Activated T-cell treated with anti-CD3 and anti-CD28 coated beads for 4 hours (primary cell): ENCODE results near the gene TPK1.
"Not testable (repeated sequence)": the region's sequence is repeated elsewhere in the genome, so short reads cannot be mapped to it uniquely, and the experiment has no call there.

Experiments used
- DNase-seq: peaks from one replicate; pipeline ENCODE4 v3.0.0-alpha.2; 2020

Gene TPK1

DNA sequence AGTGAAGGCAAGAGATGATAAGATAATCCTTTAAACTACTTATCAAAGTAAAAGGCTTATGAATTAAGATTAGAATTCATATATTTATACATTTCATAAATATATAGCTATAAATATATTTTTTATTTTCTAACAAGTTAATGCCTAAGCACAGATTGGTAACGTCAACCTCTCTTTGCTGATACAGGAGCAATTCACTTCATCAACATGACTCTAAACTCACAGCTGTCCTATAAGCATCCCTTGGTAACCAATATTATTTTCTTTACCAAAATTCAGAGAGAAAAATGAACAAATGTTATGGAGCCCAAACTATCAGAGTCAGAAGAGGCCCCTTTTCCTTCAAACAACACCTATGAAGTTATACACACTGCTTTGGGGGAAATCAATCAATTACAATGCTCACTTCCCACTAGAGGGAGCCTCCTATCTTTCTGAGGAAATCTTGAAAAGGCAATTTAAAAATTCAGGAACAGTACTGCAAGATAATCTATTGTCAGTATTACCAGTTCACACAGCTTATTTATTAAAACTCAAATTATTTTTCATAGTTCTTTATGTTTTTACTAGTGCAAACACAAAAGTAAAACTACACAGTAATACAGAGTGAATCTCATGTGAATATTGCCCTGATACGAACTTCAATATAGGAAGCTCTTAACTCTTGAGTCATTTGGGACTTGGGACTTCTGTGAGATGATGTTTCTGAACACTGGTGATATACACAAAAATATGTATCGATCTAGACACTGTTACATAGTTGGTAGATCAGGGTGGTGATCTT, 381.4 kb downstream of the TPK1 start:
- DNase-seq = no peak

DNA sequence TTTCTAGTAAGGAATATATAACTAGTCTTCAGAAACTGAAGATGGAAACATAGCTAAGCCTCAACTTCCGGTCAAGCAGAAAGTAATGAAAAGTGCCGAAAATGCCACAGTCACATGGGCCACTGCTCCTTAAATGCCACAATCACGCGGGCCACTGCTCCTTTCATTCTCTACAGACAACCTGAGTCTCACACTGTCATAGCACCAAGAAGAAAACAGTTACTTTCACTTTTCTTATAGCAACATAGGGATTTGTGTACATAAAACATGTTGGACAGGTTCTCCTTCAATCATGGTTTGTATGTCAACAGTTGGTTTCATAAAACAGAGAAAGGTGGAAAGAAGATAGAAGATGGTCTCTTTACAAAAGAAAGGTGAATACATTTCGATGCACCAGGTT, 383.8 kb downstream of the TPK1 start:
- DNase-seq = no peak

DNA sequence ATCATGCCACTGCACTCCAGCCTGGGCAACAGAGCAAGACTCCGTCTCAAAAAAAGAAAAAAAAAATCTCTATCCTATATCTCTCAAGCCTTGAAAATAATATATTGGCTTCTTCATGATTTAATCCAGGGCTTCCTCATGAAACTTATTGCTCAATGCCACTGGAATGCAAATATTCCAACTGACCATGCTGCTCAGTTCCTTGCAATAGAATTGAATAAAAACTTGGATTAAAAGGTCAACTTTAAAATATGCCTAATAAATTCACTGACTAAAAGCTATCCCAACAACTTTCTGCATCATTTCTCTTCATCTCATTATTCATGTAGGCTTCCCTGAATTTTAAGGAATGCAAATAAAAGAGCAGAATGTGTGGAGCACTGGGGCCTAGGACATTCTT, 390.3 kb downstream of the TPK1 start:
- no peak for DNase-seq

DNA sequence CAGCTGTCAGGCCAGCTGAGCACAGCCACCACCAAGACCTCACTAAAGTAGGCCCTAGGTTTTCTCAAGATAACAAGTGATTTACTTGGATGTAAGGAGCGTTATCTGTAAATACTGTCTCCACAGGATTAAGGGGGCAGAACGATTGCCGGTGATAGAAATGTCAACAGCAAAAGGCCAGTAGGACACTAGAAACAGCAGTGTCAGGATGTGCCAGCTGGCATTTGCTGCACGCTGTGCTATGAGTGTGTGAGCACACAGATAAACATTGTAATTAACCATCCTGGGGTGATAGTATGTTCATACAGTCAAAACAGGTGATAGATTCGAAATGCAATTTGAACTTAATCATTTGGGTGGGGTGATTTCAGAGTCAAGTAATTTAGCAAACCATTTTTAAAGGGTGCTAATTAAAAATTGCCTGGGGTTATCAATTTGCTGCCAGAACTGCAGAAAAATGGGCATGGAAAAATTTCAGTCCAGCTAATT, 396.1 kb downstream of the TPK1 start:
- no peak for DNase-seq

DNA sequence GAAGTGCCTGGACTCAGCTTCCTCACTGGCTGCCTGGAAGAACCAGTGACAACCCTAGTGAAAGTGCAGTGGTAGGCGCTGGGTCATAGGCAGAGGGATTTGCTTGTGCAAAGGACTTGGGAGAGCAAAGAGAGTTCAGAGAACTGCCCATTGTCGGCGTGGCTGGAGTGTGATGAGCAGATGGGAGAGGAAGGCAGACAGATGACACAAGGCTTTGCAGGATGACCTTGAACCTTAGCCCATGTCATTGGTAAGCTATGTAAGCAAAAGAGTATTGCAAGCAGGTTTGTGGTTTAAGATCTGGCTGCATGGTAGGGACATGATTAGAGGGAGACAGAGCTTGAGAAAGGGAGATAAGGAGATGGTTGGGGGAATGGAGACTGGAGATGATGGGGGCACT, 397.1 kb downstream of the TPK1 start:
- no peak for DNase-seq

DNA sequence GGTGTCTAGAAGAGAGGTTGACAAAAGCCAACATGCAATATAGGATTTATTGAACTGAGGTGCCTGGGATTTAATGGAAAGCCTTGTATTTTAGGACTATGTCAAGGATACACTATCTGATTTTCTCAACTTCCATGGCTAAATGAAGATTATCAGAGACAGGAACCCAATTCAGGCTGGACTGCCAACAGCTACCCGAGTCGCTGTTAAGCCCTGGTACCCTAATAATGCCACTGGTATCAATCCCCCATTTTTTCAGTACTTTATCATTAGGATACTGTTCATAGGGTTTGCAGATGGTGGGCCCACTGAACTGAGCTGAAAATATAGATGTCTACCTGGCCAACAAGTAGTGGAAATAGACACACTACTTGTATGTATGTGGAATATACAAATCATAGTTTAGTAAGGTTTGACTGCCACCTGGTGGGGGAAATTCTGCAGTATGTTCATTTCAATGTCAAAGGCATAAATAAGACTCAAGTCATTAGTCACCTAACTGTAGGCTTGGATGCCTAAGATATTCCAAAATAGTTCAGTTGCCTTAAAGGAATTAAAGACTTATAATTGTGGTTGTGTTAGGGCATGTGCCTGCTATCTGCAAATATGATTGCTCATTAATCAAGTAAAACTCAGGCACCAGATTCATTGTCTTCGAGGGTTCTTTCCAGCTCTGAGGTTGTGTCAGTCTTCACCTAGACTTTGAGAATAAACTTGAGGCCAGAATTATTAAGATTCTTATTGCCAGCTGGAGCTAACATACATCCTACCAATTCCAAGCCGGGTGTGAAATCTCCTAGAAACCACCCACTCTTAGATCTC, 398.3 kb downstream of the TPK1 start:
- peak; percentile 7 for DNase-seq

DNA sequence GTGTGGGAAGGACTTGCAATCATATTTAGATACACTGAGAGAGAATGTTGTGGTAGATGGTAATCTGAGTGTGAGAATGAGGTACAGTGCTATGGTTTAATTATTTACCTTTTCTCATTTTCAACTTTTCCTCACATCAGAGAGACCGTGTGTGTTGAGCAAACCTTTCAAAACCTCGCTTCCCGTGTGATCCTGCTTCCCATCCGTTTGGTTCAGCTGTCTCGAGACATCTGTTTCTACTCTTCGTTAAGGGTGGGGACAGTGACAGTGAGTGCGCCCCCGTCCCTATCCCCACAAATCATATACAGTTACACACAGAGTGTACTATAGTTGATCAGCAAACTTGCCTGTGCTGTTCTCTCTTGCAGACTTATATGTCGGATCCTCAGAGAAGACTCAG, 399.4 kb downstream of the TPK1 start:
- no peak for DNase-seq

DNA sequence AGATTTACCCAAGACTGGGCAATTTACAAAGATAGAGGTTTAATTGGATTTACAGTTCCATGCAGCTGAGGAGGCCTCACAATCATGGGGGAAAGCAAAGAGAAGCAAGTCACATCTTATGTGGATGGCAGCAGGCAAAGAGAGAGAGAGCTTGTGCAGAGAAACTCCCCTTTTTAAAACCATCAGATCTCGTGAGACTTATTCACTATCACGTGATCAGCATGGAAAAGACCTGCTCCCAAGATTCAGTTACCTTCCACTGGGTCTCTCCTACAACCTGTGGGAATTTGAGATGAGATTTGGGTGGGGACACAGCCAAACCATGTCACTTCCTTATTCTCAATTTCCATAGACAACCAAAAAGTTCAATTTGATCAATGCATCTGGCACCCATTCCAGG, 407.4 kb downstream of the TPK1 start:
- DNase-seq = no peak

DNA sequence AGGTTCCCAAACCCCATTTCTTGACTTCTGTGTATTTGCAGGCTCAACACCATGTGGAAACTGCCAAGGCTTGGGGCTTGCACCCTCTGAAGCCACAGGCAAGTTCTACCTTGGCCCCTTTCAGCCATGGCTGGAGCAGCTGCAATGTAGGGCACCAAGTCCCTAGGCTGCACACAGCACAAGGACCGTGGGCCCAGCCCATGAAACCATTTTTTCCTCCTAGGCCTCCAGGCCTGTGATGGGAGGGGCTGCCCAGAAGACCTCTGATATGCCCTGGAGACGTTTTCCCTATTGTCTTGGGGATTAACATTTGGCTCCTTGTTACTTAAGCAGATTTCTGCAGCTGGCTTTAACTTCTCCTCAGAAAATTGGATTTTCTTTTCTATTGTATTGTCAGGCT, 408.3 kb downstream of the TPK1 start:
- not testable (repeated sequence) for DNase-seq

DNA sequence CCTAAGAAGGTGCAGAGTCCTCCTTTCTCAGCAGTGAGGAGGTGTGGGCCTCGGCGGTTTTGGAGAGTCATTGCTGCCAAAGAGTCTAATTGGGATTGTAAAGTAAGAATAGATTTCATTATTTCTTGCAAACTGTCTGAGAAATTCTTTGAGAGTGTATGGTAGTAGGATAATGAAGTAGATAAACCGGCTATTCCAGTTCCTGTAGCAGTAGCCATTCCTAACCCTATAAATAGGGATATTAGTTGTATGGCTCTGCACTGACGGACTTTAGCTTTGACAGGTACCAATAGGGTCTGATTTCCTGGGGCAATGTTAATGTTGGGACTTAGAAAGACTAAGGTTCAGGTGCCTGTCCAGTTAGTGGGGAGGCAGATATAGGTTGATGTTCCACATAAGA, 416.9 kb downstream of the TPK1 start:
- not testable (repeated sequence) for DNase-seq

DNA sequence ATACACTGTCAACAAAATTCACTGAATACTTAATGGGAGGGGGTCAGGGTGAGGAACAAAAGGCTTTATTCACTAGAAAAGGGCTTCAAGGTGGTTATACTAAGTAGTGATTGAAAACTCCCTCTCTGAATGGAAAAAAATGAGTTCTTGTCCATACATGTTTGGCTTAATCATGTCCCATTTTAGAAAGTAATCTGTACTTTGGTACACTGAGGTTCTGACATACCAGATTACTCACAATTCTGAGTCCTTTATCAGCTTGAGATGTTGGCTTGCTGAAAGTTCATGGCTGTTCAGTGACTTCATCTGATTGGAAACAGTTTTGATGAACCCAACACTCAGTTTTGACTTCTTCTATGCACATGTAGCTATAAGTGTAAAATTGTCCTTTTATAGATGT, 419.5 kb downstream of the TPK1 start:
- no peak for DNase-seq

DNA sequence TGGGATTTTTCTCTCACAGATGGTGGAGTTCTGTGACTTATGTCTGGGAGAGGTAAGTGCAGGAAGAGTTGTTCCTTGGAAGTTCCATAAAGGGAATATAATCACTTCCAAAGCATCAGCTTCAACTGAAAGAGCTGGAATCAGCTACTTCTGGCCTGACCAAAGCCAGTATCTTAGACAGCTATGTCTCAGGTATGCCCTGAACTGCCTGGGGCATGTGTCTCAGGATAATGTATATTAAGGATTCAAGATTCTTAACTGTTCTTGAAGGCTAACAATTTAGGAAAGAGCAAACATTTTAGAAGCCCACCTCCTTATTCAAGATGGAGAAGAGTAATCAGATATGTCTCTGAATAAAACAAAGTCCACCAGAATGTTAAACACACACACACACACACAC, 420.0 kb downstream of the TPK1 start:
- no peak for DNase-seq

DNA sequence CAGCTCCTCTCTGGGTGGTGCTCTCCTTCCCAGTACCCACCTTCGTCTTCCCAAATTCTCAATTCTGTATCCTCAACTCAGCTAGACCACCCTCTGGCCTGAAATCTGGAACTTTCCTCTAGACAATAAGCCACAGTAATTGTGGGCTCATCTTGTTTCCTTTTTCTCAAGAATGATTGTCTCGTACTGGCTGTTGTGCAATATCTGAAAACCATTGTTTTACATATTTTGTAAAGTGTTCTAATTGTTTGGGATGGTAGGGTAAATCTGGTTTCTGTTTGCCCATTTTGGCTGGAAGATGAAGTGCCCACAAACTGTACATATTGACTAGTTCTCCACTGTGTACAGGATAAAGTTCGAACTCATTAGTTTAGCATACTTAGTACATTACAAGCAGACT, 421.0 kb downstream of the TPK1 start:
- DNase-seq = no peak

DNA sequence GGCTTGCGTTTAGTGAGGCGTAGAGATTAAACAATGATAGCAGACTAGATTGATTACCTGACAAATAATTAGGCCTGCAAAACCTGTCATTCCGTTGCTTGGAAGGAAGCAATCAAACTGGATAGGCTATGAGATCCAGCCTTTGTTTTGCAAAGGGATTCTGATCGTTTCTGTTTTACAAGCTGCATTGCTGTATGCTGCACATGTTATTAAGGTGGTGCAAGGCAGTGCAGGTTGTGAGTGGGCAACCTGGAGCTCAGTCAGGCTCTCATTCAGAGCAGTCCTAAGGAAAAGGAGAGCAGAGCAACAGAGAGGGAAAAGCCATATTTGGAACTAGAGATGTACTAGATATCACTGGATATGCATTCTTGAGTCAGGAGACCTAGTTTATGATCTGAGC, 425.4 kb downstream of the TPK1 start:
- DNase-seq = no peak

DNA sequence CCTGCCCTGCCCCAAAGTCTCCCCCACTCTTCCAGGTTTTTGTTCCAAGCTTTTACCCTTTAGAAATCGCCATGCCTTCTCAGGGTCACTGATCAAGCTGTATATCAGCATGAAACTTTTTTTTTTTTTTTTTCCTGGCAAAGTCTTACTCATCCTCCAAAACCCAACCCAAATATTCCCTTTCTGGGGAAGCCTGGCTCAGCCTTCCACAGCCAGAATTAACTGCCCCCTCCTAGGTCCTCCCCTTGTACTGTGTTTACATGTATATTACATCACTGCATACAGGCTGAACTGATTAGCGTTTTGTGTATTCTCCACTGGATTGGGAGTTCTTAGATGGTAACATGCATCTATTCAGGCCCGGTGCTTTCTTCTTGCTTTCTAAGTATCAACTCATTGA, 427.7 kb downstream of the TPK1 start:
- DNase-seq = no peak

DNA sequence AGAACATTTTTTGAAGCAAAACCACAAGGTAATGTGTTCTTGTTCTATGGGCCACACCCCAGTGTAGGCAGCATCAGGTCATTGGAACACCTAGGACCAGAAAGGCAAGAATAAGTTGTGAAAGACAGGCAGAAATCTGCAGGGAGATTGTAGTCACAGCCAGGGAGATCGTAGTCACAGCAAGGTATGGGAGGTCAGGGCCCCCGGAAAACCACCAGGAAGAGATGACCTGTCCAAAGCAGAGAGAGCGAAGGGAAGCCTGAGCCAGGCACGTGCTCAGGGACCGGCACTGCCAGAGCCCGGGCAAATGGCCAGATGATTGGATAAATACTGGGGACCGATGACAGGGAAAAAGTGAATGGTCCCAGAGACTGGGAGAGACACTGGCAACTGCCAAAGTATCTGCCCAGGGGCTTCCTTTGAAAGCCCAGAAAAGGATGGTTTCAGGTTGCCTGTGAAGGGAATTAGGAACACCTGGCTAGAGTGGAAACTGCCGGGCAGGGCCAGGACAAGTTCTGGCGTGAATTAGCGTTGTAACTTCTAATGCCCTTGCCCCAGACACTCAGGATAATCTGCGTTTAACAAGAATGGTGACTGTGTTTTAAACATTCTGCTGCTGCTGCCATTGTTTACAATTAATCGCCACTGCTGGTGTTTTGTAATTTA, 428.5 kb downstream of the TPK1 start:
- DNase-seq = no peak

DNA sequence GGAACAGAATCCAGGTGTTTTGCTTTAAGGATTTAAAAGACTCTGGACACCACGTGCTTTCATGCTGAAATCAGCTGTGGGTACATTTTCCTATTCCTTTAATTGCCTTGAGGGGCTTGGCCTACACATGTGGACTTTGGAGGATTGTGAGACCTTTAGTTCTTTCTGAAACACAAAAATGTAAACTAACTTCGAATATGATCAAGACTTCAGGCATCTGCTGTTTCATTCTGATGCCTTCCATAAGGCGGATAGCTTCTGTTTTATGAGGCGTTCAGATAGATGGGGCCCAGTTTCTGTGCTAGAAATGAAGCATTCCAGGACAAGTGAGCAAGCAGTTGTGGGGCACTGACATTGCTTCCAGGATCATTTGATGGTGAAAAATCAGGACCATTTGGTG, 430.9 kb downstream of the TPK1 start:
- no peak for DNase-seq

DNA sequence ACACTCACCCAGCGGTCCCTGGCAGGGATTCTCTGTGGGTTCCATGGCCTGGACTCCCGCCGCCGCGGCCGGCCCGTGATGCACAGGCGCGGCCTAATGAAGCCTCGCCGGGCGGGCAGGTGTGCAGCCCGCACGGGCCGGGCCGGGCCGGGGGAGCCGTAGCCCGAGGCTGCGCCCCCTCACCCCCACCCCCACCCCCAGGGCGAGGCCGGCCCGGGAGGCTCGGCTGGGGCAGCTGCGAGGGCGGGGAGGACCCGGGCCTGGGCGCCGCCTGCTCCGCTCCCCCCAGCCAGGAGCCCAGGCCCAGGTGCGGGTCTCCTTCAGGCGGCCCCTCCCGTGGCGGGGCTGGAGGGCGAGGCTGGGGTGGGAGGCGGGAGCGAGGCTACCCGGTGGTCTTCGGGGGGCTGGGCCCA, 432.2 kb downstream of the TPK1 start, which contains the start of gene NOBOX:
Gene NOBOX (minus strand): TSS at position 45 of the 413 bp plus-strand sequence.
- no peak for DNase-seq

DNA sequence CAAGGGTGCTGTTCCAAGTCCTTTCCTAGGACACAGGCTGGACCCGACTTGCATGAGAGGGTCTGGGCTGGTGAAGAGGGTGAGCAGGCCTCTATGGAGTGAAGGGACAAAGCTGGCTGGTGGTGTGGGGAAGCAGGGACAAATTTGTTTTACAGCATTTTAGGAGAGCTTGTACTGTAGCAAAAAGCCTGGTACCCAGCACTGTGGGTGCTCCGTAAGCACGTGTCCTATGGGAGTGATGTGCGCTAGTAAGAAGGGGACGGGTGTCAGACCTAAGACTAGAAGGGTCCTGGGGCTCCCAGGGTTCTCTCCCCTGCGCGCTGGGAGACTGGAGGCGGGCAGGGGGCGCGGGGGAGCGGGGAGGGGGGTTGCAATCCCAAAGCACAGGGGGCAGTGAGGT, 432.8 kb downstream of the TPK1 start:
- no peak for DNase-seq
